CD4-positive, CD25-positive, alpha-beta regulatory T cell (primary cell): ENCODE measurements around the gene EREG. TPM values are rescaled to one million over a fixed set of nuclear protein-coding genes. Genes with fewer than 3 reads are reported as not detected.

ENCODE experiments used
- ATAC-seq, 2 donors: fragments of 150-1000 bp; cut with Tn5 transposase; one replicate each; pipeline ENCODE4 v1.10.0; 2021; ENCODE audit warnings: low read depth in 2 of 2, moderate number of reproducible peaks in 2 of 2, moderate library complexity in 1 of 2
- DNase-seq, 3 donors: peaks; one replicate each; pipeline versions ENCODE4 v3.0.0 to v3.0.0-alpha.2; 2012 to 2022; ENCODE audit warnings: mixed read lengths in 1 of 3
- H3K27ac ChIP-seq: one replicate; pipeline ENCODE4 v1.7.0; 2013; ENCODE audit warnings: mild to moderate bottlenecking, low read length; ENCODE audit not compliant: insufficient read depth, poor library complexity, severe bottlenecking
- H3K27me3 ChIP-seq: one replicate; pipeline ENCODE4 v1.7.0; 2013; ENCODE audit warnings: low read length; ENCODE audit not compliant: control insufficient read depth, insufficient read depth
- H3K36me3 ChIP-seq: one replicate; pipeline ENCODE4 v1.7.0; 2013; ENCODE audit warnings: mild to moderate bottlenecking, low read length, moderate library complexity; ENCODE audit not compliant: control insufficient read depth, insufficient read depth
- H3K4me1 ChIP-seq: 2 replicates; pipeline ENCODE4 v1.7.0; 2013; ENCODE audit warnings: mild to moderate bottlenecking, low read length; ENCODE audit not compliant: insufficient read depth, control insufficient read depth, poor library complexity, severe bottlenecking
- H3K4me3 ChIP-seq: one replicate; pipeline ENCODE4 v1.7.0; 2013; ENCODE audit warnings: low read depth, mild to moderate bottlenecking, low read length, moderate library complexity
- H3K9me3 ChIP-seq, 2 experiments: 1 replicate in 1 of 2; 2 replicates in 1 of 2; pipeline ENCODE4 v1.7.0; 2013; ENCODE audit warnings: low read length in 2 of 2, mild to moderate bottlenecking in 1 of 2, moderate library complexity in 1 of 2; ENCODE audit not compliant: control insufficient read depth in 2 of 2
- H3K27ac Mint-ChIP-seq, 3 donors: one replicate each; pipeline ENCODE4 v1.8.0; 2020 to 2022; ENCODE audit warnings: mild to moderate bottlenecking in 3 of 3, mixed read lengths in 3 of 3, moderate library complexity in 2 of 3
- H3K27me3 Mint-ChIP-seq: one replicate; pipeline ENCODE4 v1.8.0; 2022; ENCODE audit warnings: mild to moderate bottlenecking, mixed read lengths
- H3K36me3 Mint-ChIP-seq: one replicate; pipeline ENCODE4 v1.8.0; 2020; ENCODE audit warnings: mixed read lengths
- H3K4me1 Mint-ChIP-seq, 4 donors: one replicate each; pipeline ENCODE4 v1.8.0; 2020 to 2022; ENCODE audit warnings: mixed read lengths in 4 of 4, mild to moderate bottlenecking in 1 of 4
- H3K4me3 Mint-ChIP-seq, 4 donors: one replicate each; pipeline ENCODE4 v1.8.0; 2020 to 2022; ENCODE audit warnings: mild to moderate bottlenecking in 4 of 4, mixed read lengths in 4 of 4, moderate library complexity in 3 of 4
- H3K9me3 Mint-ChIP-seq, 7 donors: one replicate each; pipeline ENCODE4 v1.8.0; 2020 to 2022; ENCODE audit warnings: mixed read lengths in 7 of 7, mild to moderate bottlenecking in 3 of 7, moderate library complexity in 2 of 7
- polyA plus RNA-seq, 4 donors: library from polyadenylated mRNA; unstranded; fragments of 300-500 nt; fragmentation: Illumina TruSeq; gene quantifications; one replicate each; pipeline ENCODE4 v1.2.3, GENCODE V29; 2021
- total RNA-seq: library from RNA; stranded (reverse); gene quantifications from one replicate; pipeline ENCODE4 v1.2.3, GENCODE V29; 2022

The EREG gene
- total and polyA plus RNA-seq, 5 donors from 2014 or later = 1.0 TPM; not detected in 4

DNA sequence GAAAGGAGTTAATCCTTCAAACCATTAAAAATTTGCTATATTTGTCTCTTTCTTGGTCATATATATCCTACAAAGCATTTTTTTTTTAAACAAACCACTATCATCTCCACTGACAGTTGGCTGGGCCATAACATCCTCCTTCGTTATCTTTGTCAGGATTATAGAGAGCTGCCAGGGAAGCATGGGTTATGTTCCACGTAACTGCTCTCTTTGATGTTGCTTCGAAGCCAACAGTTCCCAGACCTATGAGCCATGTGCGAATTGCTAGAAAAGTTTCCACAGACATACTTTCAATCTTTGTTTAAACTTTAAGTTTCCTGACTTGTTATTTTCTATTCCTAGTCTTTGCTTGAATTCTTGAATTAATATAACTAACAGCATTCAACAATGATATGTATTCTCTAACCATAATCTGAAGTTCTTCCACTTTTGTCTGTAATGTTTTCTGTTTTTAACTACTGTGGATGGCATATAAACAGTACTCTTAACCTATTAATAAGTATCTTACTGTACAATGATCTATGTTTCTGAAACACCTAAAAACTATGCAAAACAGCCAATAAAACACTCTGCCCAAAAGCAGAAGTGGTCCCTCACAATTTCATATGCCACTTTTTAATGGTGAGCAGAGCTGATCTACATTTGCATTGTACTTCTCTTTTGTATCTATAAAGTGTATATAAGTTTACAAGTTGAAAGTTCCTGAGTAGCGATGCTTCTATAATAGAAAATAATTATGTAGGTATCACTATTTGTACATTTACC, 37.9 kb downstream of the EREG start:
- DNase-seq (no peak), ATAC-seq (no peak)
- no peaks in the 10 kb centered on the region for H3K9me3 ChIP-seq
- H3K4me1 ChIP-seq = no peaks in the 10 kb centered on the region
- H3K4me3 ChIP-seq = no peak overlapping the region
- H3K27ac ChIP-seq = no peak overlapping the region
- Mint-ChIP-seq H3K27me3 (no peaks in the 10 kb centered on the region), H3K36me3 (no peaks in the 10 kb centered on the region), H3K4me1 (peaks cover 0 to 6% (median under 1%) of the 10 kb centered on the region in 4 donors), H3K4me3 (no peak overlapping the region), H3K27ac (no peak overlapping the region), H3K9me3 (no peaks in the 10 kb centered on the region)
- peaks cover 1% of the 10 kb centered on the region for H3K27me3 ChIP-seq
- H3K36me3 ChIP-seq = no peaks in the 10 kb centered on the region

GRCh38 chr4:74407891-74408290, 42.9 kb downstream of the EREG start:
- ATAC-seq = no peak
- no peaks in the 10 kb centered on the region for H3K4me1 ChIP-seq
- no peaks in the 10 kb centered on the region for H3K9me3 Mint-ChIP-seq
- H3K9me3 ChIP-seq = no peaks in the 10 kb centered on the region
- no peak overlapping the region for H3K4me3 ChIP-seq
- no peaks in the 10 kb centered on the region for H3K36me3 ChIP-seq
- H3K27ac ChIP-seq = no peak overlapping the region
- peaks cover 1% of the 10 kb centered on the region for H3K27me3 ChIP-seq
- no peaks in the 10 kb centered on the region for H3K36me3 Mint-ChIP-seq
- no peaks in the 10 kb centered on the region for H3K27me3 Mint-ChIP-seq
- no peak overlapping the region for H3K4me3 Mint-ChIP-seq
- DNase-seq = no peak
- no peak overlapping the region for H3K27ac Mint-ChIP-seq
- H3K4me1 Mint-ChIP-seq = no peaks in the 10 kb centered on the region

GRCh38 chr4:74408639-74409038, 43.7 kb downstream of the EREG start:
- Mint-ChIP-seq H3K9me3 (peaks cover 0 to 3% (median 0%) of the 10 kb centered on the region in 7 donors), H3K4me1 (no peaks in the 10 kb centered on the region), H3K27me3 (no peaks in the 10 kb centered on the region), H3K36me3 (no peaks in the 10 kb centered on the region), H3K27ac (no peak overlapping the region), H3K4me3 (no peak overlapping the region)
- Histone ChIP-seq H3K4me1 (no peaks in the 10 kb centered on the region), H3K27me3 (peaks cover 1% of the 10 kb centered on the region), H3K9me3 (no peaks in the 10 kb centered on the region), H3K27ac (no peak overlapping the region), H3K4me3 (no peak overlapping the region), H3K36me3 (no peaks in the 10 kb centered on the region)
- ATAC-seq (no peak), DNase-seq (no peak)

- Mint-ChIP-seq H3K27me3 (no peaks in the 10 kb centered on the region), H3K36me3 (no peaks in the 10 kb centered on the region), H3K9me3 (peaks cover 0 to 8% (median 0%) of the 10 kb centered on the region in 7 donors), H3K27ac (no peak overlapping the region), H3K4me1 (no peaks in the 10 kb centered on the region), H3K4me3 (no peak overlapping the region)
- H3K36me3 ChIP-seq = no peaks in the 10 kb centered on the region
- no peaks in the 10 kb centered on the region for H3K27me3 ChIP-seq
- ATAC-seq (no peak), DNase-seq (no peak)
- no peak overlapping the region for H3K4me3 ChIP-seq
- H3K4me1 ChIP-seq = no peaks in the 10 kb centered on the region
- H3K27ac ChIP-seq = no peak overlapping the region
- H3K9me3 ChIP-seq = no peaks in the 10 kb centered on the region
These were observed 45.3 kb downstream of the EREG start for GRCh38 chr4:74410272-74410671.

DNA sequence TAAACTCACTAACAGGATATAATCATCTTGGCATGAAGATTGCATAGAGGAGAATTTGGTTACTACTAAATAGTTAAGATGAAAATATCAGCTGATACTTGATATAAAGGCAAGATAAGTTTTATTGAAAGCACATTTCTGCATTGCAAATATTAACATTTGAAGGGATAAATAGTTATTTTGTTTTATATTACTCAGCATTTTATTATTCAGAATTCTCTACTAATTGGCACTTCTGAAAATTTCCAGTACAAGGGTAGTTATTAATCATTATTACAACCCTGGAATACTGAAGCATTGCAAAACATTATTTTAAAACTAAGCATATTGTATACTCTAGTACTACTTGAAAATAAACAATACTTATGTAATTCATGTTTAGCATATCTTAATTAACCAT, 47.3 kb downstream of the EREG start:
- no peaks in the 10 kb centered on the region for H3K36me3 ChIP-seq
- no peak overlapping the region for H3K27ac ChIP-seq
- H3K27me3 ChIP-seq = no peaks in the 10 kb centered on the region
- peaks cover 0 to 8% (median 0%) of the 10 kb centered on the region in 7 donors for H3K9me3 Mint-ChIP-seq
- H3K27me3 Mint-ChIP-seq = no peaks in the 10 kb centered on the region
- H3K4me1 ChIP-seq = no peaks in the 10 kb centered on the region
- H3K9me3 ChIP-seq = no peaks in the 10 kb centered on the region
- ATAC-seq (no peak), DNase-seq (no peak)
- no peak overlapping the region for H3K27ac Mint-ChIP-seq
- H3K36me3 Mint-ChIP-seq = no peaks in the 10 kb centered on the region
- H3K4me1 Mint-ChIP-seq = no peaks in the 10 kb centered on the region
- no peak overlapping the region for H3K4me3 ChIP-seq
- H3K4me3 Mint-ChIP-seq = no peak overlapping the region

DNA sequence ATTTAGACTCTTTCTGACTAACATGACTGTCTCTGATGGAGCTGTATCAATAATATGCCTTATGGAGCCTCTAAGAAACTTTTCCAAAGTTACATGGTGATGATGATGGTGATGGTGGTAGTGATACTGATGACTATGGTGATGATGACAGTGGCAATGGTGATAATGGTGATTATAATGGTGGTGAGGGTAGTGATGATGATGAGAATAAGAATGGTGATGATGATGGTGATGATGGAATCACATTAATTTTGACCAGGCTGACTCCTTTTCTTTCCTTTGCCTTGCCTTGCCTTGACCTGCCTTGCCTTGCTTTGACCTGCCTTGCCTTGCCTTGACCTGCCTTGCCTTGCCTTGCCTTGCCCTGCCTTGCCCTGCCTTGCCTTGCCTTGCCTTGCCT, 48.3 kb downstream of the EREG start:
- no peak overlapping the region for H3K27ac ChIP-seq
- no peaks in the 10 kb centered on the region for H3K36me3 ChIP-seq
- no peaks in the 10 kb centered on the region for H3K27me3 Mint-ChIP-seq
- H3K4me3 Mint-ChIP-seq = no peak overlapping the region
- DNase-seq (no peak), ATAC-seq (no peak)
- no peaks in the 10 kb centered on the region for H3K4me1 ChIP-seq
- peaks cover 0 to 8% (median 0%) of the 10 kb centered on the region in 7 donors for H3K9me3 Mint-ChIP-seq
- no peaks in the 10 kb centered on the region for H3K36me3 Mint-ChIP-seq
- no peaks in the 10 kb centered on the region for H3K9me3 ChIP-seq
- H3K4me1 Mint-ChIP-seq = no peaks in the 10 kb centered on the region
- H3K27ac Mint-ChIP-seq = no peak overlapping the region
- no peaks in the 10 kb centered on the region for H3K27me3 ChIP-seq
- H3K4me3 ChIP-seq = no peak overlapping the region

DNA sequence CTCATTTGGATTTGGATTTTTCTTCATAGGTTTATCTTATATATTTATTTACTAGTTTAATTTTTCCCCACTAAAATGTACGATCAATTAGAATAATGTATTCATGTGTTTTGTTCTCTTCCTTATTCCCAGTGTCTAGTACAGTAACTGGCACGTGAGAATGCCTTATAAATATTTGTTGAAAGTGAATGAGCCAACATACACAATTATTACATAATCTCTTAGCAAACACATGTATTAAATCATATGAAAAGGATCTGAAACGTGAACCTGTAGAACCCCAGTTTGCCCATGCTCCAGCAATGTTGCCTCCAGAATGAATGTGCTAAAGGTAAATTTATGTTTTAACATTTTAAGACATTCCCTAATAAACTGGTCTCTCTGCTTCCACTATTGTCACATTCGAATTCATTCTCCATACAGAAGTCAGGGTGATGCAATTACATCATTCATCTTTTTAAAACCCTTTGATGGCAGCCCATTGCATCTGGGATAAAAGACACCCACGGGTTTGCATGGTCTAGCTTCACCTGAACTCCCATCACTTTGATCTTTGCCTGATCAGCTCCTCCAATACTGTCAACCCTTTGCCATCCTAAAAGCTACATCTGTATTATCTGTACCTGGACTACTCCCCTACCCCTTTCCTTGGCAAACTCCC, 49.3 kb downstream of the EREG start:
- H3K9me3 ChIP-seq = no peaks in the 10 kb centered on the region
- no peak for DNase-seq
- H3K9me3 Mint-ChIP-seq = peaks cover 0 to 8% (median 0%) of the 10 kb centered on the region in 7 donors

More for the DNA sequence above, 49.3 kb downstream of the EREG start:
- Histone ChIP-seq H3K36me3 (no peaks in the 10 kb centered on the region), H3K27me3 (no peaks in the 10 kb centered on the region), H3K4me1 (no peaks in the 10 kb centered on the region), H3K4me3 (no peak overlapping the region), H3K27ac (no peak overlapping the region)
- Mint-ChIP-seq H3K4me3 (no peak overlapping the region), H3K4me1 (no peaks in the 10 kb centered on the region), H3K36me3 (no peaks in the 10 kb centered on the region), H3K27me3 (no peaks in the 10 kb centered on the region), H3K27ac (no peak overlapping the region)
- ATAC-seq = no peak
